Activated CD8-positive, alpha-beta T cell treated with anti-CD3 and anti-CD28 coated beads for 36 hours (primary cell): ENCODE data around the gene MISP3. TPM values are rescaled to one million over a fixed set of nuclear protein-coding genes. Genes with fewer than 3 reads are reported as not detected.

ENCODE experiments used
- ATAC-seq: fragments of 200-7000 bp; cut with Tn5 transposase; one replicate; pipeline ENCODE4 v1.10.0; 2021; ENCODE audit warnings: mild to moderate bottlenecking, moderate library complexity
- CTCF ChIA-PET: fragments of 350-600 bp; sonication (Branson Sonifier 250); formaldehyde crosslinking; loops from one replicate; lab custom pipeline; 2021; ENCODE audit warnings: antibody characterized with exemption; lab: Charles Lee
- POLR2A ChIA-PET: fragments of 350-600 bp; sonication (Branson Sonifier 250); formaldehyde crosslinking; loops from one replicate; lab custom pipeline; 2021; ENCODE audit warnings: antibody characterized with exemption; lab: Charles Lee
- DNase-seq: peaks from one replicate; pipeline ENCODE4 v3.0.0-alpha.2; 2020
- H3K27ac Mint-ChIP-seq: one replicate; pipeline ENCODE4 v1.8.0; 2021; ENCODE audit warnings: mild to moderate bottlenecking, mixed read lengths
- H3K27me3 Mint-ChIP-seq: one replicate; pipeline ENCODE4 v1.8.0; 2021; ENCODE audit warnings: mixed read lengths
- H3K36me3 Mint-ChIP-seq: one replicate; pipeline ENCODE4 v1.8.0; 2021; ENCODE audit warnings: low read depth, mixed read lengths
- H3K4me1 Mint-ChIP-seq: one replicate; pipeline ENCODE4 v1.8.0; 2021; ENCODE audit warnings: low read depth, mixed read lengths
- H3K4me3 Mint-ChIP-seq: one replicate; pipeline ENCODE4 v1.8.0; 2021; ENCODE audit warnings: mild to moderate bottlenecking, moderate library complexity, mixed read lengths
- H3K9me3 Mint-ChIP-seq: one replicate; pipeline ENCODE4 v1.8.0; 2021; ENCODE audit warnings: mixed read lengths
- CTCF ChIP-seq: fragments of 200-600 bp; IDR thresholded peaks from one replicate; pipeline ENCODE4 v1.8.0; 2022; ENCODE audit warnings: antibody characterized with exemption, mild to moderate bottlenecking
- intact Hi-C: fragments of 100-400 bp; cut with micrococcal nuclease; formaldehyde crosslinking; loops from one replicate; pipeline ENCODE4 v1.10.0; 2022
- total RNA-seq, 2 experiments: library from RNA; stranded (reverse); gene quantifications; one replicate each; pipeline ENCODE4 v1.2.3, GENCODE V29; 2021

MISP3 gene
- total RNA-seq, 2 experiments from 2014 or later, result 1.4 to 1.5 TPM

GRCh38 chr19:14054721-14055120 lies 17.9 kb upstream of the MISP3 start:
- intact Hi-C loops, result no loop called here
- ATAC-seq, result no peak
- Mint-ChIP-seq H3K27ac (no peak overlapping the region), H3K27me3 (peaks cover 22% of the 10 kb centered on the region), H3K4me3 (no peak overlapping the region), H3K4me1 (peaks cover 16% of the 10 kb centered on the region), H3K9me3 (no peaks in the 10 kb centered on the region), H3K36me3 (peaks cover 24% of the 10 kb centered on the region)
- POLR2A ChIA-PET, result interaction anchor here (0.8 to 1.1 kb wide), 2 partner anchors 100 to 175 kb away, joined by 3 to 4 read pairs; no protein-coding TSS in a partner anchor
- no peak for DNase-seq
- no peak for TF ChIP-seq CTCF
- CTCF ChIA-PET, result interaction anchor here (0.9 kb wide), 1 partner anchor 179 kb away, joined by 3 read pairs; no protein-coding TSS in a partner anchor

GRCh38 chr19:14055396-14055795 lies 17.2 kb upstream of the MISP3 start:
- no peak overlapping the region for H3K27ac Mint-ChIP-seq
- ATAC-seq (no peak), DNase-seq (no peak)
- H3K4me1 Mint-ChIP-seq, result peaks cover 16% of the 10 kb centered on the region
- no peak for TF ChIP-seq CTCF
- peaks cover 27% of the 10 kb centered on the region for H3K27me3 Mint-ChIP-seq
- CTCF ChIA-PET, result interaction anchor here (1.2 to 7.0 kb wide), 2 partner anchors 16 to 20 kb away, joined by 3 to 86 read pairs; partner anchors contain the start of gene MISP3
- no peak overlapping the region for H3K4me3 Mint-ChIP-seq
- H3K36me3 Mint-ChIP-seq, result peaks cover 18% of the 10 kb centered on the region
- H3K9me3 Mint-ChIP-seq, result no peaks in the 10 kb centered on the region
- POLR2A ChIA-PET, result interaction anchor here (1.1 kb wide), 1 partner anchor 176 kb away, joined by 4 read pairs; no protein-coding TSS in a partner anchor
- intact Hi-C loops, result no loop called here

- ChIA-PET CTCF (interaction anchor here (1.1 to 7.0 kb wide), 6 partner anchors 7 to 176 kb away, joined by 3 to 86 read pairs (median 14); partner anchors contain the start of gene MISP3), POLR2A (interaction anchor here (0.7 kb wide), 1 partner anchor 339 kb away, joined by 3 read pairs; no protein-coding TSS in a partner anchor)
- peaks cover 16% of the 10 kb centered on the region for H3K4me1 Mint-ChIP-seq
- H3K9me3 Mint-ChIP-seq, result no peaks in the 10 kb centered on the region
- peaks cover 31% of the 10 kb centered on the region for H3K27me3 Mint-ChIP-seq
- TF ChIP-seq CTCF, result no peak
- no peak overlapping the region for H3K27ac Mint-ChIP-seq
- ATAC-seq (no peak), DNase-seq (no peak)
- peaks cover 15% of the 10 kb centered on the region for H3K36me3 Mint-ChIP-seq
- no peak overlapping the region for H3K4me3 Mint-ChIP-seq
- intact Hi-C loops, result no loop called here
These were observed 16.4 kb upstream of the MISP3 start for GRCh38 chr19:14056069-14056666.

GRCh38 chr19:14056741-14057356 lies 15.7 kb upstream of the MISP3 start:
- Mint-ChIP-seq H3K36me3 (peaks cover 11% of the 10 kb centered on the region), H3K27me3 (peaks cover 37% of the 10 kb centered on the region), H3K9me3 (no peaks in the 10 kb centered on the region), H3K27ac (no peak overlapping the region), H3K4me3 (no peak overlapping the region), H3K4me1 (peaks cover 16% of the 10 kb centered on the region)
- DNase-seq (no peak), ATAC-seq (no peak)
- intact Hi-C loops, result no loop called here
- ChIA-PET CTCF (interaction anchor here (1.1 to 7.0 kb wide), 5 partner anchors 8 to 177 kb away, joined by 3 to 86 read pairs (median 24); partner anchors contain the start of gene MISP3), POLR2A (interaction anchor here (0.6 to 0.7 kb wide), 3 partner anchors 69 to 338 kb away, joined by 3 read pairs; no protein-coding TSS in a partner anchor)
- no peak for TF ChIP-seq CTCF
